ENCODE data around the gene CDC7.

Gene CDC7

GRCh38 chr1:91535441-91535840 is 34.8 kb downstream of the CDC7 start:
- TF ChIP-seq CTCF (IDR thresholded peaks at IDR 0.05; ENCODE audit: low read length, missing control alignments) = no peak
- H3K4me3 ChIP-seq (replicated peaks; ENCODE audit: low read depth, low read length) = no peak overlapping the region
- no peak for DNase-seq (ENCODE audit: low read depth)

GRCh38 chr1:91537281-91537986 is 36.8 kb downstream of the CDC7 start:
- peak; percentile 58 for DNase-seq (ENCODE audit: low read depth)
- no peak for TF ChIP-seq CTCF (IDR thresholded peaks at IDR 0.05; ENCODE audit: low read length, missing control alignments)
- no peak overlapping the region for H3K4me3 ChIP-seq (replicated peaks; ENCODE audit: low read depth, low read length)

- no peak overlapping the region for H3K4me3 ChIP-seq (replicated peaks; ENCODE audit: low read depth, low read length)
- no peak for DNase-seq (ENCODE audit: low read depth)
- no peak for TF ChIP-seq CTCF (IDR thresholded peaks at IDR 0.05; ENCODE audit: low read length, missing control alignments)
Measured at GRCh38 chr1:91537987-91538304, 37.3 kb downstream of the CDC7 start.

- DNase-seq (ENCODE audit: low read depth) = no peak
- no peak overlapping the region for H3K4me3 ChIP-seq (replicated peaks; ENCODE audit: low read depth, low read length)
- TF ChIP-seq CTCF (IDR thresholded peaks at IDR 0.05; ENCODE audit: low read length, missing control alignments) = no peak
Measured at GRCh38 chr1:91540910-91541309, 40.3 kb downstream of the CDC7 start.

- no peak for DNase-seq (ENCODE audit: low read depth)
- TF ChIP-seq CTCF (IDR thresholded peaks at IDR 0.05; ENCODE audit: low read length, missing control alignments) = no peak
- H3K4me3 ChIP-seq (replicated peaks; ENCODE audit: low read depth, low read length) = no peak overlapping the region
Measured at GRCh38 chr1:91541918-91542533, 41.4 kb downstream of the CDC7 start.

GRCh38 chr1:91545506-91546300 is 45.1 kb downstream of the CDC7 start:
- TF ChIP-seq CTCF (IDR thresholded peaks at IDR 0.05; ENCODE audit: low read length, missing control alignments) = no peak
- no peak overlapping the region for H3K4me3 ChIP-seq (replicated peaks; ENCODE audit: low read depth, low read length)
- DNase-seq (ENCODE audit: low read depth) = no peak
